ENCODE results near the gene WDR45. TPM values are rescaled to one million over a fixed set of nuclear protein-coding genes. Genes with fewer than 3 reads are reported as not detected.

Gene WDR45
- total RNA-seq, 1 experiment from 2014 or later: 49.3 TPM

DNA sequence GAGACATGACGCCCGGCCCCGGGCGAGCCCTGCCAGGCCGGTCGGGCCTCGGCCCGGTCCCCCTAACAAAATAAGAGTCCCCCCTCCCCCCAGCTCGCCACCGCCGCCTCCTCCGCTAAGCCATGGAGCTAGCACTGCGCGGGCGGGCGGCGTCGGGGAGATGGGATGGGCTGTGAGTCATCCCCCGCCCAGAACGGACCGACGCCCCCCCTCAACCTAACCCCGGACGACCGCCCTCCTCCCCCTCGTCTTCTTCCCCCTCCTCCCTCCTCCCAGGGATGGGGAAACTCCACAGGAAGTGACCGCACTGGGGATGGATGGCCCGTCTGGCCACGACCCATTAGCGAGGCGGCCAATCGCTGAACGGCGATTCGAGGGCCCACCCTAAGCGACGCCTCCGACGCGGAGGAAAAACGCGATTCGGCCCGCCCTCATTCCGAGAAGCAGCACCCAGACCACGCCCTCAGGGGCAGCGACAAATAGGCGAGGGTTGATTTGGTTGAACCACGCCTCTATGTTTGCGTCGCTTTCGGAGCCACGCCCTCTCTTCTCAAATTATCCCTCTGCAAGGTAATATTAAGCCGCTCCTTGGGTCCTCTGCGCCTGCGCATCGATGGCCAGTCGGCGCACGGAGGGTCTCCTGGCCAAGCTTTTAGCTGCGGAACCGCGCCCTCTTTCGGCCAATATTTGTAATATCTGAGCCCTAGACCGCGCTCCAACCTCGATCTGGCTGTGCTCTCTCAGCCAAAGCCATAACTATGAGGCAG lies 36.3 kb downstream of the WDR45 start, which contains the start of gene TFE3:
Gene TFE3 (minus strand): TSS at position 138 of the 767 bp plus-strand sequence. CDS start 131 bp downstream, at position 7.
- ChIA-PET CTCF (interaction anchor here (0.6 kb wide), 1 partner anchor 133 kb away, joined by 3 read pairs; no protein-coding TSS in a partner anchor), POLR2A (interaction anchor here (1.8 kb wide), 1 partner anchor 85 kb away, joined by 7 read pairs; no protein-coding TSS in a partner anchor)
- Histone ChIP-seq H3K27me3 (ENCODE audit: control insufficient read depth, insufficient read depth, low read length) (no peaks in the 10 kb centered on the region), H3K27ac (ENCODE audit: low read length) (peak within 1 kb of the TSS; percentile 91), H3K36me3 (ENCODE audit: control insufficient read depth, insufficient read depth, low read length) (no peaks in the 10 kb centered on the region; the same call in 1 of the 2 replicates), H3K9me3 (ENCODE audit: control insufficient read depth, insufficient read depth, low read depth, low read length) (no peaks in the 10 kb centered on the region), H3K4me1 (ENCODE audit: control insufficient read depth, insufficient read depth, low read length) (peaks cover 18% of the 10 kb centered on the region), H3K4me3 (ENCODE audit: low read depth in 2 of 2, low read length in 2 of 2) (peak within 1 kb of the TSS; percentile 73 to 93)
- ATAC-seq (peak; percentile 95), DNase-seq (ENCODE audit: low read depth, low spot score) (peak; percentile 96)
- BruUV-seq (replicated peaks): no TSS peak
- no peak for TF ChIP-seq TCF7L2 (IDR thresholded peaks at IDR 0.05; ENCODE audit: low read depth, low read length)
- peak; percentile 53; the same call in 1 of the 2 replicates for TF ChIP-seq SIN3A (IDR thresholded peaks at IDR 0.05; ENCODE audit: borderline replicate concordance, insufficient read depth, low read depth, low read length)
- peak; percentile 25 for TF ChIP-seq POLR2AphosphoS5 (IDR thresholded peaks at IDR 0.05; ENCODE audit: low read depth, low read length)
- TF ChIP-seq, protein P1, sequence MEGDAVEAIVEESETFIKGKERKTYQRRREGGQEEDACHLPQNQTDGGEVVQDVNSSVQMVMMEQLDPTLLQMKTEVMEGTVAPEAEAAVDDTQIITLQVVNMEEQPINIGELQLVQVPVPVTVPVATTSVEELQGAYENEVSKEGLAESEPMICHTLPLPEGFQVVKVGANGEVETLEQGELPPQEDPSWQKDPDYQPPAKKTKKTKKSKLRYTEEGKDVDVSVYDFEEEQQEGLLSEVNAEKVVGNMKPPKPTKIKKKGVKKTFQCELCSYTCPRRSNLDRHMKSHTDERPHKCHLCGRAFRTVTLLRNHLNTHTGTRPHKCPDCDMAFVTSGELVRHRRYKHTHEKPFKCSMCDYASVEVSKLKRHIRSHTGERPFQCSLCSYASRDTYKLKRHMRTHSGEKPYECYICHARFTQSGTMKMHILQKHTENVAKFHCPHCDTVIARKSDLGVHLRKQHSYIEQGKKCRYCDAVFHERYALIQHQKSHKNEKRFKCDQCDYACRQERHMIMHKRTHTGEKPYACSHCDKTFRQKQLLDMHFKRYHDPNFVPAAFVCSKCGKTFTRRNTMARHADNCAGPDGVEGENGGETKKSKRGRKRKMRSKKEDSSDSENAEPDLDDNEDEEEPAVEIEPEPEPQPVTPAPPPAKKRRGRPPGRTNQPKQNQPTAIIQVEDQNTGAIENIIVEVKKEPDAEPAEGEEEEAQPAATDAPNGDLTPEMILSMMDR (IDR thresholded peaks at IDR 0.05): peak; percentile 84
- TF ChIP-seq, protein P2, sequence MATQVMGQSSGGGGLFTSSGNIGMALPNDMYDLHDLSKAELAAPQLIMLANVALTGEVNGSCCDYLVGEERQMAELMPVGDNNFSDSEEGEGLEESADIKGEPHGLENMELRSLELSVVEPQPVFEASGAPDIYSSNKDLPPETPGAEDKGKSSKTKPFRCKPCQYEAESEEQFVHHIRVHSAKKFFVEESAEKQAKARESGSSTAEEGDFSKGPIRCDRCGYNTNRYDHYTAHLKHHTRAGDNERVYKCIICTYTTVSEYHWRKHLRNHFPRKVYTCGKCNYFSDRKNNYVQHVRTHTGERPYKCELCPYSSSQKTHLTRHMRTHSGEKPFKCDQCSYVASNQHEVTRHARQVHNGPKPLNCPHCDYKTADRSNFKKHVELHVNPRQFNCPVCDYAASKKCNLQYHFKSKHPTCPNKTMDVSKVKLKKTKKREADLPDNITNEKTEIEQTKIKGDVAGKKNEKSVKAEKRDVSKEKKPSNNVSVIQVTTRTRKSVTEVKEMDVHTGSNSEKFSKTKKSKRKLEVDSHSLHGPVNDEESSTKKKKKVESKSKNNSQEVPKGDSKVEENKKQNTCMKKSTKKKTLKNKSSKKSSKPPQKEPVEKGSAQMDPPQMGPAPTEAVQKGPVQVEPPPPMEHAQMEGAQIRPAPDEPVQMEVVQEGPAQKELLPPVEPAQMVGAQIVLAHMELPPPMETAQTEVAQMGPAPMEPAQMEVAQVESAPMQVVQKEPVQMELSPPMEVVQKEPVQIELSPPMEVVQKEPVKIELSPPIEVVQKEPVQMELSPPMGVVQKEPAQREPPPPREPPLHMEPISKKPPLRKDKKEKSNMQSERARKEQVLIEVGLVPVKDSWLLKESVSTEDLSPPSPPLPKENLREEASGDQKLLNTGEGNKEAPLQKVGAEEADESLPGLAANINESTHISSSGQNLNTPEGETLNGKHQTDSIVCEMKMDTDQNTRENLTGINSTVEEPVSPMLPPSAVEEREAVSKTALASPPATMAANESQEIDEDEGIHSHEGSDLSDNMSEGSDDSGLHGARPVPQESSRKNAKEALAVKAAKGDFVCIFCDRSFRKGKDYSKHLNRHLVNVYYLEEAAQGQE (IDR thresholded peaks at IDR 0.05; ENCODE audit: insufficient read depth in 1 of 2, low read depth in 2 of 2, low read length in 1 of 2): no peak
- in situ Hi-C loops (cut with HindIII; ENCODE audit: low pct_unique_long_range_greater_than_20kb, low sequenced_read_pairs) (no loop called here), intact Hi-C loops (cut with micrococcal nuclease; ENCODE audit: unreplicated experiment) (loop anchor here (10.0 kb wide), 1 partner anchor 69 kb away; the partner anchor contains the start of gene KCND1)

DNA sequence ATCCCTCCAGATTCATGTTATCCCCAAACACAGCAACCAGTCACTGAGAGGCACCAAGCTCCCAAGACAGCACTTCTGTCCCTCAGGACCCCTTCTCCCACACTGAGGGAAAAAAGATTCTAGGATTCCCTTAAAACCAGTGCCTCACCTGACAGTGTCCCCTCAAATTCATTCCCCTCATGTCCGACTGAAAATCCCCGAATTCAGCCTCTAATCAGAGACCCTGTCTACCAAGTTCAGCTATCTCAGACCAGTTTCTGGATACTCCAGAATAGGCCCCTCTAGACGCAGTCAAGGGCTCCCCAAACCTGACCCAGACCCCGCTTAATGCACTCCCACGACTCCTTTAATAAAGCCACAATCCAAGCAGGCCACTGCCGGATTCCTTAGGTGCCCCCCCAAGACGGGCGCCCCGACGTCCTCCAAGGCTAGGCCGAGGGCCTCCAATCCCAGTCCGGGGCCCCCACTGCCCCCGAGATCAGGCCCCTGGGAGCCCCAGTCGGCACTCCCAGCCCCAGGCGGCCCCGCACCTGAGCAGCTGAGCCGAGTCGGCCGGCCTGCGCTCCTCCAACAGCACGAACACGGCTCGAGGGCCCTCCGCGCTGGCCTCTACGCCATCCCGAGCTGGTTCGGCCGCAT lies 37.0 kb downstream of the WDR45 start:
- CTCF ChIA-PET: interaction anchor here (0.7 kb wide), 1 partner anchor 38 kb away, joined by 3 read pairs; no protein-coding TSS in a partner anchor
- H3K27ac ChIP-seq (ENCODE audit: low read length): peak overlapping the region; percentile 91
- intact Hi-C loops (cut with micrococcal nuclease; ENCODE audit: unreplicated experiment): loop anchor here (10.0 kb wide), 1 partner anchor 68 kb away; the partner anchor contains the start of gene KCND1
- peak overlapping the region; percentile 73 to 93 for H3K4me3 ChIP-seq (ENCODE audit: low read depth in 2 of 2, low read length in 2 of 2)
- peaks cover 18% of the 10 kb centered on the region for H3K4me1 ChIP-seq (ENCODE audit: control insufficient read depth, insufficient read depth, low read length)
- no peaks in the 10 kb centered on the region for H3K27me3 ChIP-seq (ENCODE audit: control insufficient read depth, insufficient read depth, low read length)
- no peak for DNase-seq (ENCODE audit: low read depth, low spot score)
- no peaks in the 10 kb centered on the region for H3K9me3 ChIP-seq (ENCODE audit: control insufficient read depth, insufficient read depth, low read depth, low read length)
- POLR2A ChIA-PET: interaction anchor here (1.8 kb wide), 1 partner anchor 84 kb away, joined by 7 read pairs; no protein-coding TSS in a partner anchor
- H3K36me3 ChIP-seq (ENCODE audit: control insufficient read depth, insufficient read depth, low read length): no peaks in the 10 kb centered on the region; the same call in 1 of the 2 replicates
- in situ Hi-C loops (cut with HindIII; ENCODE audit: low pct_unique_long_range_greater_than_20kb, low sequenced_read_pairs): no loop called here
- no TSS peak for BruUV-seq (replicated peaks)
- TF ChIP-seq TCF7L2 (IDR thresholded peaks at IDR 0.05; ENCODE audit: low read depth, low read length): no peak
- TF ChIP-seq, protein P2 (IDR thresholded peaks at IDR 0.05; ENCODE audit: insufficient read depth in 1 of 2, low read depth in 2 of 2, low read length in 1 of 2): no peak
- TF ChIP-seq, protein P1 (IDR thresholded peaks at IDR 0.05): no peak
- no peak for TF ChIP-seq SIN3A (IDR thresholded peaks at IDR 0.05; ENCODE audit: borderline replicate concordance, insufficient read depth, low read depth, low read length)
- TF ChIP-seq POLR2AphosphoS5 (IDR thresholded peaks at IDR 0.05; ENCODE audit: low read depth, low read length): no peak
- ATAC-seq: peak; percentile 1; the same call in 1 of the 2 replicates
